GM23248 (cell line): ENCODE data around the gene THADA. TPM values are rescaled to one million over a fixed set of nuclear protein-coding genes. Genes with fewer than 3 reads are reported as not detected.

Source experiments
- DNase-seq: peaks from one replicate; pipeline ENCODE4 v3.0.0-alpha.2; 2015
- H2AFZ ChIP-seq: fragments of 200-600 bp; sonication (generic); 2 replicates; pipeline ENCODE4 v1.6.1; 2016; ENCODE audit warnings: antibody characterized with exemption
- H3F3A ChIP-seq: fragments of 200-600 bp; sonication (generic); 2 replicates; pipeline ENCODE4 v1.6.1; 2016; ENCODE audit warnings: mild to moderate bottlenecking, antibody characterized with exemption, mixed run types; ENCODE audit not compliant: insufficient read depth
- H3K27ac ChIP-seq: fragments of 200-600 bp; sonication (generic); 2 replicates; pipeline ENCODE4 v1.5.1; 2016; ENCODE audit warnings: mild to moderate bottlenecking
- H3K27me3 ChIP-seq: fragments of 200-600 bp; sonication (generic); replicated peaks from 2 replicates; pipeline ENCODE4 v1.6.1; 2016; ENCODE audit warnings: mild to moderate bottlenecking; ENCODE audit not compliant: insufficient read depth
- H3K36me3 ChIP-seq: fragments of 200-600 bp; sonication (generic); 2 replicates; pipeline ENCODE4 v1.6.1; 2016; ENCODE audit warnings: low read depth, mild to moderate bottlenecking
- H3K4me1 ChIP-seq: fragments of 200-600 bp; sonication (generic); 2 replicates; pipeline ENCODE4 v1.6.1; 2016; ENCODE audit warnings: mild to moderate bottlenecking; ENCODE audit not compliant: insufficient read depth
- H3K4me2 ChIP-seq: fragments of 200-600 bp; sonication (generic); one replicate; pipeline ENCODE4 v1.6.1; 2016; ENCODE audit warnings: mild to moderate bottlenecking; ENCODE audit not compliant: unreplicated experiment
- H3K4me3 ChIP-seq: fragments of 200-600 bp; sonication (generic); 2 replicates; pipeline ENCODE4 v1.5.1; 2016; ENCODE audit warnings: mild to moderate bottlenecking
- H3K79me2 ChIP-seq: fragments of 200-600 bp; sonication (generic); 2 replicates; pipeline ENCODE4 v1.6.1; 2016; ENCODE audit warnings: mild to moderate bottlenecking; ENCODE audit not compliant: insufficient read depth
- H3K9ac ChIP-seq: fragments of 200-600 bp; sonication (generic); 2 replicates; pipeline ENCODE4 v1.6.1; 2016; ENCODE audit warnings: mild to moderate bottlenecking
- H3K9me2 ChIP-seq: fragments of 200-600 bp; sonication (generic); 2 replicates; pipeline ENCODE4 v1.6.1; 2016; ENCODE audit warnings: mixed run types, mild to moderate bottlenecking, moderate library complexity; ENCODE audit not compliant: insufficient read depth
- H3K9me3 ChIP-seq: fragments of 200-600 bp; sonication (generic); one replicate; pipeline ENCODE4 v1.6.1; 2017; ENCODE audit warnings: low read depth
- H4K20me1 ChIP-seq: fragments of 200-600 bp; sonication (generic); 2 replicates; pipeline ENCODE4 v1.6.0; 2016; ENCODE audit not compliant: insufficient read depth
- EZH2 ChIP-seq: fragments of 200-600 bp; sonication (generic); IDR thresholded peaks from 2 replicates; pipeline ENCODE4 v1.6.1; 2018; ENCODE audit warnings: antibody characterized with exemption, mild to moderate bottlenecking; ENCODE audit not compliant: insufficient read depth, poor library complexity, severe bottlenecking
- EZH2phosphoT487 ChIP-seq: fragments of 200-600 bp; sonication (generic); IDR thresholded peaks from 2 replicates; pipeline ENCODE4 v1.6.1; 2018; ENCODE audit warnings: antibody characterized with exemption, moderate library complexity, mild to moderate bottlenecking, low read depth; ENCODE audit not compliant: insufficient read depth
- WGBS, 2 experiments: methylation state at CpG; one replicate each; pipeline ENCODE4 v1.1.6; 2015 to 2017; ENCODE audit warnings: low lambda C conversion rate in 2 of 2, low coverage in 1 of 2; ENCODE audit errors: missing lambda C conversion rate in 2 of 2; 5-methylcytosine and 5-hydroxymethylcytosine counted together
- in situ Hi-C: fragments of 300-500 bp; cut with MboI; formaldehyde crosslinking; loops from 2 replicates; pipeline ENCODE4 v1.15.0; 2020
- polyA plus RNA-seq: library from polyadenylated mRNA; unstranded; fragments of >200 nt; fragmentation: Nextera tagmentation; extraction: Ambion mirVana; gene quantifications from 2 replicates; pipeline ENCODE4 v1.2.1, GENCODE V29; 2016
- total RNA-seq: library from RNA; depleted of rRNA; stranded (reverse); fragments of >200 nt; shearing (Covaris generic); gene quantifications from 2 replicates; pipeline ENCODE4 v1.2.3, GENCODE V29; 2014

THADA gene
- total and polyA plus RNA-seq, 2 experiments from 2014 or later = 14.1 to 15.8 TPM

- 91 to 92% methylated on average over 4 of the region's 4 CpGs for WGBS, 2 experiments
- Histone ChIP-seq H3K27me3 (no peaks in the 10 kb centered on the region), H3K79me2 (no peaks in the 10 kb centered on the region), H3K4me1 (no peaks in the 10 kb centered on the region), H3K36me3 (no peaks in the 10 kb centered on the region), H3K4me3 (no peak overlapping the region), H2AFZ (no peak overlapping the region), H3K9me3 (no peaks in the 10 kb centered on the region), H3F3A (0 out of 2 replicates have a peak, but pooled peaks cover 9% of the 10 kb centered on the region), H3K9me2 (no peaks in the 10 kb centered on the region), H3K4me2 (no peak overlapping the region), H4K20me1 (no peaks in the 10 kb centered on the region), H3K9ac (no peak overlapping the region), H3K27ac (no peak overlapping the region)
- no peak for TF ChIP-seq EZH2phosphoT487
- no peak for TF ChIP-seq EZH2
- in situ Hi-C loops = no loop called here
- no peak for DNase-seq
Measured at GRCh38 chr2:43363120-43363519, 232.7 kb downstream of the THADA start.

- Histone ChIP-seq H3K27me3 (no peaks in the 10 kb centered on the region), H2AFZ (no peak overlapping the region), H3K4me2 (no peak overlapping the region), H3K36me3 (no peaks in the 10 kb centered on the region), H3K4me3 (no peak overlapping the region), H3K9ac (no peak overlapping the region), H3K4me1 (peaks cover 9% of the 10 kb centered on the region), H3K9me3 (no peaks in the 10 kb centered on the region), H3K79me2 (no peaks in the 10 kb centered on the region), H3K9me2 (no peaks in the 10 kb centered on the region), H3K27ac (no peak overlapping the region), H4K20me1 (no peaks in the 10 kb centered on the region), H3F3A (peaks cover 14% of the 10 kb centered on the region; the same call in 1 of the 2 replicates)
- no peak for TF ChIP-seq EZH2phosphoT487
- no peak for TF ChIP-seq EZH2
- peak; percentile 64 for DNase-seq
- WGBS, 2 experiments = 13 to 22% methylated on average over 2 of the region's 2 CpGs
- in situ Hi-C loops = no loop called here
Measured at GRCh38 chr2:43361286-43361685, 234.6 kb downstream of the THADA start.

- Histone ChIP-seq H3K4me2 (no peak overlapping the region), H3K4me1 (peaks cover 13% of the 10 kb centered on the region), H4K20me1 (no peaks in the 10 kb centered on the region), H3K9me2 (no peaks in the 10 kb centered on the region), H3K4me3 (no peak overlapping the region), H3K79me2 (no peaks in the 10 kb centered on the region), H3K27ac (no peak overlapping the region), H3K36me3 (no peaks in the 10 kb centered on the region), H2AFZ (no peak overlapping the region), H3F3A (peaks cover 14% of the 10 kb centered on the region; the same call in 1 of the 2 replicates), H3K9ac (no peak overlapping the region), H3K9me3 (no peaks in the 10 kb centered on the region), H3K27me3 (no peaks in the 10 kb centered on the region)
- no peak for DNase-seq
- in situ Hi-C loops = no loop called here
- TF ChIP-seq EZH2 = no peak
- no peak for TF ChIP-seq EZH2phosphoT487
- 83 to 90% methylated on average over 3 of the region's 3 CpGs for WGBS, 2 experiments
Measured at GRCh38 chr2:43360137-43360536, 235.7 kb downstream of the THADA start.

GRCh38 chr2:43358410-43359201 lies 237.2 kb downstream of the THADA start:
- TF ChIP-seq EZH2 (no peak), EZH2phosphoT487 (no peak)
- Histone ChIP-seq H3K4me3 (no peak overlapping the region), H3K4me2 (no peak overlapping the region), H3K9me3 (no peaks in the 10 kb centered on the region), H3K79me2 (no peaks in the 10 kb centered on the region), H3K36me3 (no peaks in the 10 kb centered on the region), H3K9ac (no peak overlapping the region), H3F3A (peaks cover 14% of the 10 kb centered on the region; the same call in 1 of the 2 replicates), H3K4me1 (peaks cover 13% of the 10 kb centered on the region), H4K20me1 (no peaks in the 10 kb centered on the region), H3K27me3 (no peaks in the 10 kb centered on the region), H3K9me2 (no peaks in the 10 kb centered on the region), H3K27ac (no peak overlapping the region), H2AFZ (no peak overlapping the region)
- no peak for DNase-seq
- WGBS, 2 experiments = 68 to 82% methylated on average over 2 of the region's 2 CpGs
- in situ Hi-C loops = no loop called here
